Transverse colon (tissue), 4 donors: ENCODE results near the gene MMP21. TPM values are rescaled to one million over a fixed set of nuclear protein-coding genes. Genes with fewer than 3 reads are reported as not detected.

ENCODE experiments used
- DNase-seq: peaks from one replicate; pipeline ENCODE4 v3.0.0-alpha.2; 2019
- H3K27ac ChIP-seq, 4 donors: fragments of 200-600 bp; sonication (generic); 2 replicates each; pipeline ENCODE4 v1.5.1; 2016 to 2018; ENCODE audit warnings: inconsistent platforms in 4 of 4
- H3K27me3 ChIP-seq: fragments of 200-600 bp; sonication (generic); 2 replicates; pipeline ENCODE4 v1.5.1; 2017; ENCODE audit warnings: inconsistent platforms
- H3K36me3 ChIP-seq, 4 donors: fragments of 200-600 bp; sonication (generic); 2 replicates each; pipeline ENCODE4 v1.5.1; 2017 to 2019; ENCODE audit warnings: inconsistent platforms in 4 of 4
- H3K4me1 ChIP-seq, 4 donors: fragments of 200-600 bp; sonication (generic); 2 replicates each; pipeline ENCODE4 v1.5.1; 2017 to 2020; ENCODE audit warnings: inconsistent platforms in 4 of 4
- H3K4me3 ChIP-seq, 4 donors: fragments of 200-600 bp; sonication (generic); 1 replicate in 1 of 4; 2 replicates in 3 of 4; pipeline versions ENCODE4 v1.5.1 to v1.6.1; 2017 to 2019; ENCODE audit warnings: inconsistent platforms in 4 of 4
- H3K9me3 ChIP-seq, 2 donors: fragments of 200-600 bp; sonication (generic); 2 replicates each; pipeline ENCODE4 v1.5.1; 2017 to 2019; ENCODE audit warnings: inconsistent platforms in 2 of 2
- CTCF ChIP-seq, 5 experiments: fragments of 200-600 bp in 3 of 5; fragments of 450-650 bp in 2 of 5; sonication (generic) in 3 of 5; IDR thresholded peaks; 1 replicate in 2 of 5; 2 replicates in 3 of 5; pipeline ENCODE4 v1.5.1; 2016 to 2017; ENCODE audit warnings: antibody characterized with exemption in 5 of 5, inconsistent platforms in 3 of 5, mild to moderate bottlenecking in 2 of 5, moderate library complexity in 1 of 5
- EP300 ChIP-seq: sonication (generic); formaldehyde crosslinking; IDR thresholded peaks from one replicate; pipeline ENCODE4 v1.6.1; 2017; ENCODE audit warnings: antibody characterized with exemption, low read depth
- POLR2A ChIP-seq: fragments of 450-650 bp; IDR thresholded peaks from one replicate; pipeline ENCODE4 v1.6.1; 2016; ENCODE audit warnings: antibody characterized with exemption, mild to moderate bottlenecking, moderate library complexity
- POLR2AphosphoS5 ChIP-seq, 3 donors: sonication (generic); formaldehyde crosslinking; IDR thresholded peaks; one replicate each; pipeline ENCODE4 v1.6.1; 2016; ENCODE audit warnings: antibody characterized with exemption in 3 of 3
- WGBS, 2 donors: methylation state at CpG; one replicate each; pipeline ENCODE4 v1.1.5; 2018; ENCODE audit warnings: low coverage in 1 of 2; 5-methylcytosine and 5-hydroxymethylcytosine counted together
- in situ Hi-C, 4 donors: fragments of 200-750 bp; cut with MboI; loops; one replicate each; pipeline versions ENCODE4 v1.15.0 to v1.15.1; 2017; ENCODE audit warnings: low sequenced_read_pairs in 3 of 4, low pct_ligation_motif_present in 1 of 4, low pct_unique_long_range_greater_than_20kb in 1 of 4
- intact Hi-C: fragments of 100-400 bp; cut with DNase I; formaldehyde crosslinking; loops from one replicate; pipeline ENCODE4 v1.15.1; 2023; ENCODE audit warnings: low total_unique reads
- total RNA-seq, 4 donors: library from RNA; depleted of rRNA; stranded (reverse); fragments of >200 nt; gene quantifications; one replicate each; pipeline ENCODE4 v1.1.0, GENCODE V29; 2016

The MMP21 gene
- total RNA-seq, 4 donors from 2014 or later = 0.16 to 1.00 TPM; not detected in 2

DNA sequence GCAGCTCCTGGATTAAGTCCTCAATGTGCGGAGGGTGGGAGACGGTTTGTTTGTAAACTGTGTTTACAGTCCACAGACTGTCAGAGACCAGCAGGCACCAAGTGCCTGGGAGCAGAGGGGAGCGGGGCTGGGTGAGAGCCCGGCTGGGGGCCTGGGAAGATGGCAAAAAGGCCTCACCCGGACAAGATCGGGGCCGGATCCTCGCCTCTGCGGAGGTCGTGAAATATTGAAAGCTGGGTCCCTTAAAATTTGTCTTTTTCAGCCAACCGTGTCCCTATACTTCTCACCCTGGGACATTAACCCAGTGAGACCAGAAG is 2.8 kb downstream of the MMP21 start:
- intact Hi-C loops = no loop called here
- Histone ChIP-seq H3K36me3 (no peaks in the 10 kb centered on the region), H3K27ac (no peak overlapping the region), H3K27me3 (no peaks in the 10 kb centered on the region), H3K9me3 (no peaks in the 10 kb centered on the region), H3K4me1 (peaks cover 0 to 7% (median 4%) of the 10 kb centered on the region in 4 donors), H3K4me3 (no peak overlapping the region)
- TF ChIP-seq EP300 = no peak
- no peak for TF ChIP-seq POLR2AphosphoS5 (IDR thresholded peaks at IDR 0.05)
- no peak for TF ChIP-seq POLR2A
- no peak for TF ChIP-seq CTCF (IDR thresholded peaks at IDR 0.05)
- 89% methylated on average over 11 of the region's 11 CpGs; no CpG with 5 or more reads in 1 of the 2 donors for WGBS, 2 donors
- DNase-seq = no peak
- in situ Hi-C loops = no loop called here

DNA sequence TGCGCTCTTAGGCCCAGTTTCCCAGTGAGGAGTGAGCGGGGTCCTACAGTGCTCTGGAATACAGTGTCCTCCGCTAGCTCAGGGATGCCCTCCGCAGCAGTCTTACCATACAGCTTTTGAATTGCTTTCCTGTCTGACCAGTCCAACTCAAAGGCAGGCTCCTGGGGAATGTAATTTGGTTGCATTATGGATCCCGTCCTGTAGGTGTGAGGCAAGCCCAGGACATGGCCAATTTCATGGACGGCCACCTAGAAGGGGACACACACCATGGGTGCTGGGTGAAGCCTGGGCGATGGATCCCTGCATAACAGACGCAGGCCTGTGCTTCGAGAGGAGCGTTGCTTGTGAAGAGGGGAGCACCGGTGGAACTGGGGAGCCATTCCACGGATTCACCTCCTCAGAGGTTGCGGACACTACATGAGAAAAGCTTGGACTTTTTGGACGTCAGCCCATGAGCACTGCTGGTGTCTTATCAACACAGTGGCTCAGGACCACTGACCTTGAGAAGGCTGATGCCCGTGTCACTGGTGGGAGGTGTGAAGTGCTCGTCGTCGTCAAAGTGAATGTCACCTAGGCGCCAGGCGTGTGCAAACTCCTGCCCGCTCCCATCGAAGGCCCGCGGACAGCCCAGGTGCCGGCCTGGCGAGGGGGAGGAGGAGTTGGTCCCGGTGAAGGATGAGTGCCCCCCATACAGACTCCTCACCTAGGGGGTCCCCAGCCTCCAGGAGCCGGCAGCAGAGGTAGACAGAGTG is 3.3 kb downstream of the MMP21 start:
- no peaks in the 10 kb centered on the region for H3K36me3 ChIP-seq
- in situ Hi-C loops = no loop called here
- TF ChIP-seq EP300 (no peak), POLR2A (no peak), CTCF (IDR thresholded peaks at IDR 0.05) (no peak), POLR2AphosphoS5 (IDR thresholded peaks at IDR 0.05) (no peak)
- no peaks in the 10 kb centered on the region for H3K9me3 ChIP-seq
- DNase-seq = no peak
- no peak overlapping the region for H3K4me3 ChIP-seq
- H3K27ac ChIP-seq = no peak overlapping the region
- no peaks in the 10 kb centered on the region for H3K27me3 ChIP-seq
- 92 to 98% methylated on average over 7 to 28 of the region's 28 CpGs for WGBS, 2 donors
- intact Hi-C loops = no loop called here
- peaks cover 0 to 7% (median 4%) of the 10 kb centered on the region in 4 donors for H3K4me1 ChIP-seq

GRCh38 chr10:125770844-125771243 is 4.8 kb downstream of the MMP21 start:
- no peak for DNase-seq
- in situ Hi-C loops (no loop called here), intact Hi-C loops (no loop called here)
- Histone ChIP-seq H3K4me3 (no peak overlapping the region), H3K9me3 (no peaks in the 10 kb centered on the region), H3K27me3 (no peaks in the 10 kb centered on the region), H3K27ac (no peak overlapping the region), H3K4me1 (peaks cover 0 to 7% (median 4%) of the 10 kb centered on the region in 4 donors), H3K36me3 (no peaks in the 10 kb centered on the region)
- WGBS, 2 donors = 92 to 100% methylated on average over 3 to 5 of the region's 5 CpGs
- TF ChIP-seq POLR2AphosphoS5 (IDR thresholded peaks at IDR 0.05) (no peak), CTCF (IDR thresholded peaks at IDR 0.05) (no peak), POLR2A (no peak), EP300 (no peak)

DNA sequence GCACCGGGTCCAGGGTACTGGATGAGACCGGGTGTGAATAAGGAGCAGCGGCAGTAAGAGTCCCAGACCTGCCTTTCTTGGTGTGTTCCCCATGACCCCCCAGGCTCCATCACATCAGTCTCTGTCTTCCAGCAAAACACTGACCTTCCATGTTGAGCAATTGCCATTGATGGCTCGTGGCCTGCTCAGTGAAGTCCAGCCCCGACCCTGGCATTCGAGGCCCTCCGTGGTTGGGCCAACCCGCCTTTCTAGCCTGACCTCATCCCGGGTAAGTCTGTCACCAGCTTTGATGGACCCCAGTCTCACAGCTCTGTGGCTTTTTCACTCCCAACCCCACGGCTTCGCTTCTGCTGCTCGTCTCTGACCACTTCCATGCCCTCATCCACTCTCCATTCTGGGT is 6.4 kb downstream of the MMP21 start:
- Histone ChIP-seq H3K4me1 (peaks cover 0 to 7% (median 4%) of the 10 kb centered on the region in 4 donors), H3K9me3 (no peaks in the 10 kb centered on the region), H3K36me3 (peaks cover 0 to 10% (median 4%) of the 10 kb centered on the region in 4 donors), H3K4me3 (no peak overlapping the region), H3K27me3 (no peaks in the 10 kb centered on the region), H3K27ac (peak overlapping the region in 3 of 4 donors; percentile 18 to 38 (median 37))
- 89% methylated on average over 12 of the region's 12 CpGs; no CpG with 5 or more reads in 1 of the 2 donors for WGBS, 2 donors
- intact Hi-C loops = no loop called here
- TF ChIP-seq EP300 (no peak), POLR2A (no peak), POLR2AphosphoS5 (IDR thresholded peaks at IDR 0.05) (no peak), CTCF (IDR thresholded peaks at IDR 0.05) (no peak)
- in situ Hi-C loops = no loop called here
- DNase-seq = no peak
